Mucosa of stomach (tissue), 1 donor: Measurements from ENCODE around the gene EPHA6.

Source experiments
- H3K27me3 ChIP-seq: one replicate; pipeline ENCODE4 v1.7.0; 2013; ENCODE audit warnings: mild to moderate bottlenecking, low read length; ENCODE audit not compliant: control insufficient read depth, insufficient read depth
- H3K36me3 ChIP-seq: one replicate; pipeline ENCODE4 v1.7.0; 2013; ENCODE audit warnings: low read length; ENCODE audit not compliant: control insufficient read depth, insufficient read depth
- H3K4me1 ChIP-seq: one replicate; pipeline ENCODE4 v1.7.0; 2013; ENCODE audit warnings: mild to moderate bottlenecking, low read length; ENCODE audit not compliant: control insufficient read depth, insufficient read depth
- H3K4me3 ChIP-seq: one replicate; pipeline ENCODE4 v1.7.0; 2013; ENCODE audit warnings: low read length
- H3K9ac ChIP-seq: one replicate; pipeline ENCODE4 v1.7.0; 2013; ENCODE audit warnings: mild to moderate bottlenecking, low read length, moderate library complexity
- H3K9me3 ChIP-seq: one replicate; pipeline ENCODE4 v1.7.0; 2013; ENCODE audit warnings: mild to moderate bottlenecking, low read length, moderate library complexity; ENCODE audit not compliant: control insufficient read depth
- donor health status: Pancreatic carcinoma.

Gene EPHA6

GRCh38 chr3:97131476-97131875, 317.1 kb downstream of the EPHA6 start:
- H3K27me3 ChIP-seq: no peaks in the 10 kb centered on the region
- H3K9me3 ChIP-seq: no peaks in the 10 kb centered on the region
- no peaks in the 10 kb centered on the region for H3K36me3 ChIP-seq
- H3K4me1 ChIP-seq: no peaks in the 10 kb centered on the region
- H3K9ac ChIP-seq: no peak overlapping the region
- no peak overlapping the region for H3K4me3 ChIP-seq

GRCh38 chr3:97138914-97139541, 324.6 kb downstream of the EPHA6 start:
- H3K9ac ChIP-seq: no peak overlapping the region
- H3K9me3 ChIP-seq: no peaks in the 10 kb centered on the region
- no peaks in the 10 kb centered on the region for H3K27me3 ChIP-seq
- H3K4me3 ChIP-seq: no peak overlapping the region
- H3K36me3 ChIP-seq: no peaks in the 10 kb centered on the region
- no peaks in the 10 kb centered on the region for H3K4me1 ChIP-seq

GRCh38 chr3:97148931-97149330, 334.5 kb downstream of the EPHA6 start:
- Histone ChIP-seq H3K9me3 (no peaks in the 10 kb centered on the region), H3K4me1 (no peaks in the 10 kb centered on the region), H3K4me3 (no peak overlapping the region), H3K27me3 (no peaks in the 10 kb centered on the region), H3K36me3 (no peaks in the 10 kb centered on the region), H3K9ac (no peak overlapping the region)

GRCh38 chr3:97161169-97161568, 346.8 kb downstream of the EPHA6 start:
- Histone ChIP-seq H3K9ac (no peak overlapping the region), H3K36me3 (no peaks in the 10 kb centered on the region), H3K4me1 (no peaks in the 10 kb centered on the region), H3K9me3 (no peaks in the 10 kb centered on the region), H3K27me3 (no peaks in the 10 kb centered on the region), H3K4me3 (no peak overlapping the region)

GRCh38 chr3:97177242-97177641, 362.8 kb downstream of the EPHA6 start:
- H3K4me1 ChIP-seq: no peaks in the 10 kb centered on the region
- H3K4me3 ChIP-seq: no peak overlapping the region
- H3K27me3 ChIP-seq: no peaks in the 10 kb centered on the region
- no peaks in the 10 kb centered on the region for H3K9me3 ChIP-seq
- no peaks in the 10 kb centered on the region for H3K36me3 ChIP-seq
- H3K9ac ChIP-seq: no peak overlapping the region

DNA sequence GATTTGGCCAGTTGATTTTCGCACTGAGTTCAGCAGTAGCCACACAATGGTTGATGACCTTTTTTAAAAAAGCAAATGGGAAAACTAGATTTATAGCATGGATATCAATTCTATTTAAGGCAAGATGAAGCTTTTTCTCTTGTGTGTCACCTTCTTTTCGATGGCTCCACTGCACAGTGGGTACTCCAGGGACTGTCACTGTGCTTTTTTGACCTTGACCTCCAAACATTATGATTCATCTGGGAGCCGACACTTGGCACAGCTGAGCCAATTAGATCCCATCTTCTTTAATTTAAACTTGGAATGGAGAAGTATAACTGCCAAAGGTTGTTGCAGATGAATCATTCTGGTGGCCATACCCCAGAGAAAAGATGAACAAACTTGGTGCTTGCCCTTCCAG, 367.3 kb downstream of the EPHA6 start:
- Histone ChIP-seq H3K27me3 (no peaks in the 10 kb centered on the region), H3K4me1 (no peaks in the 10 kb centered on the region), H3K9ac (no peak overlapping the region), H3K4me3 (no peak overlapping the region), H3K36me3 (no peaks in the 10 kb centered on the region), H3K9me3 (no peaks in the 10 kb centered on the region)

DNA sequence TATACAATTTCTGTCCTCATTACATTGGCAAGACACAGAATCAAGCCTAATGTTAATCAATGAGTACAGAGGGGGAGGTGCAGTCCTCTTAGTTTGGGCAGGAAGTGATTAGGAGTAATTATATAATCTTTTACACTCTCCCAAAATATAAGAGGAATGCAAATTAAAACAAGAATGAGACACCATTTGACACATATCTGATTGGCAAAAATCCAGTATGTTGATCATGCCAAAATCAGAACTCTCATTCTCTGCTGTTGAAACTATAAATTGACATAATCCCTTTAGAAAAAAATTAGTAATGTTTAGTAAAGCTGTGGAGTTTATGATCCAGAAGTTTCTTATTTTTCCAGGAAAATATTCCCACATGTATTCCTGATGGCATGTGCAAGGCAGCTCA, 373.4 kb downstream of the EPHA6 start:
- Histone ChIP-seq H3K36me3 (no peaks in the 10 kb centered on the region), H3K4me1 (no peaks in the 10 kb centered on the region), H3K27me3 (no peaks in the 10 kb centered on the region)

DNA sequence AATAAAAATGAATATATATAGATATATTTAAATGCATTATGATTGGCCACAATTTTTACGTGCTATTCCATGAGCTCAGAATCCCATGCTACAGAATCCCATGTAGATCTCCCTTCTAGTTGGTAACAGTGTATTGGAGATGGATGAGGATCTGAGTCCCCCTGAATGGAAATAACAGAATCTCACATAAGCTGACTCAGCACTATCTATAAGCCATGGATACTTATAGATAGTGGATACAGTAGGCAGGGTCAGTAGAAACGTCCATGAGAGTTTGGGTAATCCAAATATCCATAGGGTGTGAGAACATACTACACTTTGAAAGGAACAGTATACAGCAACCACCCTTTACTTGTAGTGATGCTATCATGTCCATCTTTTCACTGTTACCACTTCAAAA, 375.4 kb downstream of the EPHA6 start:
- no peaks in the 10 kb centered on the region for H3K27me3 ChIP-seq
- no peaks in the 10 kb centered on the region for H3K9me3 ChIP-seq
- no peak overlapping the region for H3K9ac ChIP-seq
- no peaks in the 10 kb centered on the region for H3K36me3 ChIP-seq
- H3K4me3 ChIP-seq: no peak overlapping the region
- no peaks in the 10 kb centered on the region for H3K4me1 ChIP-seq

More for the DNA sequence above, 373.4 kb downstream of the EPHA6 start:
- no peak overlapping the region for H3K9ac ChIP-seq
- H3K4me3 ChIP-seq: no peak overlapping the region
- no peaks in the 10 kb centered on the region for H3K9me3 ChIP-seq

GRCh38 chr3:97197083-97197482, 382.7 kb downstream of the EPHA6 start:
- H3K4me3 ChIP-seq: no peak overlapping the region
- H3K9ac ChIP-seq: no peak overlapping the region
- no peaks in the 10 kb centered on the region for H3K4me1 ChIP-seq
- H3K9me3 ChIP-seq: no peaks in the 10 kb centered on the region
- no peaks in the 10 kb centered on the region for H3K27me3 ChIP-seq
- H3K36me3 ChIP-seq: no peaks in the 10 kb centered on the region

DNA sequence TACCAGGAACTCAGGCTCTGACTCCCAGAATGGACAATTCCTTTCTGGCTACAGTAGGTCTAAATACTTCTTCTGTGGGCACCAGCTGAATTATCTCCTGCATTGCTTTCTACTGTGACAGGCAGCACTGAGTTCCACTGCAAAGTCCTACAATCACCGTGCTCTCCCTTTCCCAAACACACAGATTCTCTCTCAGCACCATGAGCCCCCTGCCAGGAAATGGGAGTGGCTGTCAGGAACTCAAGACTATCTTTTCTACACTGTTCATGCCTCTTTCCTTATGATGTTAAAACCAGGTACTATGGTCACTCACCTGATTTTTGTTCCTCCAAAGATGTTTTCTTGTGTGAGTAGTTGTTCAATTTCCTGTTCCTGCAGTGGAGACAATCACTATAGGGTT, 383.4 kb downstream of the EPHA6 start:
- no peaks in the 10 kb centered on the region for H3K4me1 ChIP-seq
- no peaks in the 10 kb centered on the region for H3K27me3 ChIP-seq
- H3K9ac ChIP-seq: no peak overlapping the region
- no peaks in the 10 kb centered on the region for H3K9me3 ChIP-seq
- H3K36me3 ChIP-seq: no peaks in the 10 kb centered on the region
- no peak overlapping the region for H3K4me3 ChIP-seq

- Histone ChIP-seq H3K9ac (no peak overlapping the region), H3K4me3 (no peak overlapping the region)
Measured at GRCh38 chr3:97200387-97200786, 386.0 kb downstream of the EPHA6 start.

DNA sequence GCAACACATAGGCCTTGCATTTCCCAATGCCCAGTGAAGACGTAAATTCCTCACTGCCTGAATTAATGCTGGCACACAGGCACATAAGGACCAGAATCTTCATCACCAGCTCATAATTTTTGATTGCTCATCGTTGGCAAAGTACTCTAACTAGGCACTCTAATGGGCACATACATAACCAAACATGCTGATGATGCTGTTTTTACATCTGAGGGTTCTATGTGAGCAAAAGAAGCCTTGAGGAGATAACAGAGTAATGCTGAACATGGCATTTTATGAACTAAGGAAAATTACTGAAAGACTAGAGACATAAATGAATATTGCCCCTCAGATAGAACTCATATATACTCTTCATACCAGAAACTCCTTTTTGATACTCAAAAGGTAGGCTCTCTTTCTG, 387.4 kb downstream of the EPHA6 start:
- no peak overlapping the region for H3K4me3 ChIP-seq
- H3K9me3 ChIP-seq: no peaks in the 10 kb centered on the region
- H3K36me3 ChIP-seq: no peaks in the 10 kb centered on the region
- no peaks in the 10 kb centered on the region for H3K27me3 ChIP-seq
- no peak overlapping the region for H3K9ac ChIP-seq
- H3K4me1 ChIP-seq: no peaks in the 10 kb centered on the region

More at GRCh38 chr3:97200387-97200786, 386.0 kb downstream of the EPHA6 start:
- Histone ChIP-seq H3K36me3 (no peaks in the 10 kb centered on the region), H3K9me3 (no peaks in the 10 kb centered on the region), H3K27me3 (no peaks in the 10 kb centered on the region), H3K4me1 (no peaks in the 10 kb centered on the region)

DNA sequence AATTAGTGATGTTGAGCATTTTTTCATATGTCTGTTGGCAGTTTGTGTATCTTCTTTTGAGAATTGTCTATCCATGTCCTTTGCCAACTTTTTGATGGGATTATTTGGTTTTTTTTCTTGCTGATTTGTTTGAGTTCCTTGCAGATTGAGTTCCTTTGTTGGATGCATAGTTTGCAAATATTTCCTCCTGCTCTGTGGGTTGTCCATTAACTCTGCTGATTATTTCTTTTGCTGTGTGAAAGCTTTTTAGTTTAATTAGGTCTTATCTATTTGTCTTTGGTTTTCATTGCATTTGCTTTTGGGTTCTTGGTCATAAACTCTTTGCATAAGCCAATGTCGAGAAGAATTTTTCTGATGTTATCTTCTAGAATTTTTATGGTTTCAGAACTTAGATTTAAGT, 414.6 kb downstream of the EPHA6 start:
- Histone ChIP-seq H3K9me3 (no peaks in the 10 kb centered on the region), H3K36me3 (no peaks in the 10 kb centered on the region)

More for the DNA sequence above, 414.6 kb downstream of the EPHA6 start:
- Histone ChIP-seq H3K4me3 (no peak overlapping the region), H3K27me3 (no peaks in the 10 kb centered on the region), H3K9ac (no peak overlapping the region), H3K4me1 (no peaks in the 10 kb centered on the region)
